ENCODE measurements around the gene RAD51B.

DNA sequence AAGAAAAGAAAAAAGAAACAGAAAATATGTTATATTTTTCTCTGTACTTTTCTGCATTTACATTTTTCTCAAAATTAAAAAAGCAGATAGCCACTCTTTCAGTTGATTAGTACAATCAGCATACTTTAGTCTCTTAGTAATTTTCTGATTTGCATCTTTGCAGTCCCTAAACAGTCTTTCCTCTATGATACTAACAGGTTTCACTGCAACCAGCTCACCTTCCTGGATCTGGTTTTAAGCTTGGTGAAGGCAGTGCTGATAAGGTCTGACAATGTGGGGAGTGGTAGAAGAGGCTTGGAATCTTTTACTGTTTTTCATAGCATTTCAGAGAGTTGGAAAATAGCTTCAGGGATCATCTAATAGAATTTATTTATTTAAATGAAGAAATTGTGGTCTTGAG, 515.7 kb downstream of the RAD51B start:
- TF ChIP-seq POLR2A (IDR thresholded peaks at IDR 0.05): no peak
- no peak for TF ChIP-seq CTCF (IDR thresholded peaks at IDR 0.05)
- no peak for TF ChIP-seq EP300 (IDR thresholded peaks at IDR 0.05)
